H1 (cell line): ENCODE data around the gene UBE2J1. TPM values are rescaled to one million over a fixed set of nuclear protein-coding genes. Genes with fewer than 3 reads are reported as not detected.

Experiments
- CTCF ChIA-PET: fragments of 300-600 bp; sonication (Branson Sonifier 250); formaldehyde crosslinking; loops from one replicate; lab custom pipeline; 2021; ENCODE audit not compliant: partially characterized antibody; lab: Charles Lee
- POLR2A ChIA-PET: fragments of 300-600 bp; sonication (Branson Sonifier 250); formaldehyde crosslinking; loops from one replicate; lab custom pipeline; 2021; ENCODE audit warnings: inconsistent platforms; ENCODE audit not compliant: partially characterized antibody; lab: Charles Lee
- DNase-seq, 2 experiments: peaks; one replicate each; pipeline versions ENCODE4 v3.0.0 to v3.0.0-alpha.2; 2010 to 2022; ENCODE audit warnings: low spot score in 2 of 2, low read depth in 1 of 2, mixed read lengths in 1 of 2
- FAIRE-seq: peaks from 2 replicates; lab custom pipeline; 2011; peaks lifted over from hg19 to GRCh38; lab: Jason Lieb, UNC
- H2AFZ ChIP-seq: 2 replicates; pipeline ENCODE4 v1.8.1; 2012; ENCODE audit warnings: low read length, inconsistent platforms
- H2AK5ac ChIP-seq: 2 replicates; pipeline ENCODE4 v1.6.1; 2013; ENCODE audit warnings: low read depth, low read length
- H2BK120ac ChIP-seq: replicated peaks from 2 replicates; pipeline ENCODE3; 2013; ENCODE audit warnings: low read depth, low read length, inconsistent platforms
- H2BK12ac ChIP-seq: 2 replicates; pipeline ENCODE4 v1.6.1; 2013; ENCODE audit warnings: low read depth, low read length
- H2BK15ac ChIP-seq: 2 replicates; pipeline ENCODE4 v1.6.1; 2013; ENCODE audit warnings: low read length
- H2BK20ac ChIP-seq: 2 replicates; pipeline ENCODE4 v1.6.1; 2013; ENCODE audit warnings: low read length
- H2BK5ac ChIP-seq: 2 replicates; pipeline ENCODE4 v1.6.1; 2013; ENCODE audit warnings: low read depth, low read length
- H3K14ac ChIP-seq: 2 replicates; pipeline ENCODE4 v1.6.1; 2013; ENCODE audit warnings: inconsistent platforms; ENCODE audit not compliant: insufficient read length
- H3K18ac ChIP-seq: 2 replicates; pipeline ENCODE4 v1.6.1; 2013; ENCODE audit warnings: low read length; ENCODE audit errors: extremely low read depth
- H3K23ac ChIP-seq: 2 replicates; pipeline ENCODE4 v1.6.1; 2013; ENCODE audit warnings: inconsistent platforms; ENCODE audit not compliant: insufficient read length
- H3K23me2 ChIP-seq: 2 replicates; pipeline ENCODE4 v1.6.1; 2013; ENCODE audit warnings: low read depth, low read length
- H3K27ac ChIP-seq: 2 replicates; pipeline ENCODE4 v1.6.1; 2011; ENCODE audit warnings: low read depth, low read length, inconsistent platforms
- H3K27me3 ChIP-seq, 4 experiments: replicated peaks in 1 of 4; 1 replicate in 1 of 4; 2 replicates in 3 of 4; pipeline versions ENCODE4 v1.6.1 to v1.8.1; 2011 to 2013; ENCODE audit warnings: low read length in 3 of 4, mild to moderate bottlenecking in 3 of 4, inconsistent platforms in 2 of 4, mixed read lengths in 2 of 4, moderate library complexity in 1 of 4; ENCODE audit not compliant: control insufficient read depth in 3 of 4, insufficient read depth in 3 of 4; ENCODE audit errors: extremely low read depth in 1 of 4
- H3K36me3 ChIP-seq, 4 experiments: 2 replicates each; pipeline versions ENCODE4 v1.6.1 to v1.8.1; 2011 to 2013; ENCODE audit warnings: mild to moderate bottlenecking in 4 of 4, low read length in 3 of 4, moderate library complexity in 2 of 4, control low read depth in 1 of 4, inconsistent platforms in 1 of 4; ENCODE audit not compliant: insufficient read depth in 4 of 4, control insufficient read depth in 2 of 4
- H3K4ac ChIP-seq: replicated peaks from 2 replicates; pipeline ENCODE3; 2013; ENCODE audit warnings: low read length, low read depth, mixed read lengths, inconsistent platforms; ENCODE audit not compliant: insufficient read length
- H3K4me1 ChIP-seq, 4 experiments: replicated peaks in 1 of 4; 1 replicate in 1 of 4; 2 replicates in 3 of 4; pipeline versions ENCODE4 v1.6.1 to v1.8.1; 2011 to 2013; ENCODE audit warnings: low read length in 3 of 4, inconsistent platforms in 2 of 4, mixed read lengths in 1 of 4; ENCODE audit not compliant: insufficient read depth in 4 of 4, control insufficient read depth in 3 of 4
- H3K4me2 ChIP-seq, 2 experiments: 2 replicates each; pipeline versions ENCODE4 v1.6.1 to v1.8.1; 2011 to 2013; ENCODE audit warnings: low read depth in 2 of 2, low read length in 2 of 2, control low read depth in 1 of 2, inconsistent platforms in 1 of 2, mild to moderate bottlenecking in 1 of 2; ENCODE audit not compliant: insufficient read depth in 1 of 2
- H3K4me3 ChIP-seq, 4 experiments: fragments of 200-600, 300-600 bp in 1 of 4; sonication (generic), shearing (Covaris generic), sonication (Bioruptor Twin) in 1 of 4; 2 replicates each; pipeline versions ENCODE4 v1.5.1 to v1.8.1; 2011 to 2016; ENCODE audit warnings: low read length in 4 of 4, low read depth in 3 of 4, control low read depth in 2 of 4, inconsistent platforms in 2 of 4, mild to moderate bottlenecking in 2 of 4, mixed read lengths in 1 of 4, moderate library complexity in 1 of 4; ENCODE audit not compliant: insufficient read depth in 2 of 4; ENCODE audit errors: extremely low read depth in 1 of 4
- H3K56ac ChIP-seq: replicated peaks from 2 replicates; pipeline ENCODE3; 2013; ENCODE audit warnings: low read depth, mild to moderate bottlenecking, mixed read lengths, low read length, inconsistent platforms; ENCODE audit not compliant: insufficient read length
- H3K79me1 ChIP-seq: 2 replicates; pipeline ENCODE4 v1.6.1; 2013; ENCODE audit warnings: low read depth, low read length, control low read depth
- H3K79me2 ChIP-seq, 2 experiments: 2 replicates each; pipeline versions ENCODE4 v1.6.1 to v1.8.1; 2012 to 2013; ENCODE audit warnings: low read length in 2 of 2, mild to moderate bottlenecking in 2 of 2, inconsistent platforms in 1 of 2; ENCODE audit not compliant: insufficient read depth in 2 of 2, control insufficient read depth in 1 of 2
- H3K9ac ChIP-seq, 4 experiments: replicated peaks in 1 of 4; 1 replicate in 1 of 4; 2 replicates in 3 of 4; pipeline versions ENCODE4 v1.6.1 to v1.8.1; 2011 to 2013; ENCODE audit warnings: low read depth in 3 of 4, low read length in 3 of 4, control low read depth in 2 of 4, mild to moderate bottlenecking in 2 of 4, moderate library complexity in 2 of 4, inconsistent platforms in 1 of 4; ENCODE audit errors: extremely low read depth in 1 of 4
- H3K9me3 ChIP-seq, 2 experiments: 2 replicates each; pipeline versions ENCODE4 v1.6.1 to v1.8.1; 2012 to 2013; ENCODE audit warnings: mild to moderate bottlenecking in 2 of 2, moderate library complexity in 2 of 2, control low read depth in 1 of 2, inconsistent platforms in 1 of 2, low read depth in 1 of 2, low read length in 1 of 2, mixed read lengths in 1 of 2; ENCODE audit not compliant: insufficient read depth in 2 of 2
- H4K20me1 ChIP-seq, 2 experiments: replicated peaks in 1 of 2; 2 replicates each; pipeline versions ENCODE3 to v1.8.1; 2011 to 2013; ENCODE audit warnings: inconsistent platforms in 2 of 2, low read length in 2 of 2, mild to moderate bottlenecking in 1 of 2; ENCODE audit not compliant: insufficient read depth in 2 of 2, control insufficient read depth in 1 of 2
- H4K5ac ChIP-seq: 2 replicates; pipeline ENCODE4 v1.6.1; 2013; ENCODE audit warnings: low read length, low read depth, mixed read lengths, inconsistent platforms; ENCODE audit not compliant: insufficient read length
- H4K8ac ChIP-seq: 2 replicates; pipeline ENCODE4 v1.8.0; 2013; ENCODE audit warnings: mild to moderate bottlenecking, moderate library complexity, low read length, inconsistent platforms; ENCODE audit not compliant: insufficient read depth; ENCODE audit errors: extremely low read depth
- H4K91ac ChIP-seq: replicated peaks from 2 replicates; pipeline ENCODE3; 2013; ENCODE audit warnings: low read length, mixed read lengths, inconsistent platforms; ENCODE audit not compliant: insufficient read length
- FOSL1 ChIP-seq: IDR thresholded peaks from 2 replicates; pipeline ENCODE4 v1.6.1; 2011; ENCODE audit warnings: mild to moderate bottlenecking, low read depth, low read length, moderate library complexity; ENCODE audit not compliant: insufficient read depth
- JUND ChIP-seq: IDR thresholded peaks from 2 replicates; pipeline ENCODE4 v1.6.1; 2011; ENCODE audit warnings: mild to moderate bottlenecking, improper control_type of control experiment, low read length
- SUZ12 ChIP-seq: fragments of 200-600 bp; sonication (generic); IDR thresholded peaks from 2 replicates; pipeline ENCODE4 v1.6.1; 2012; ENCODE audit warnings: mild to moderate bottlenecking, inconsistent platforms, low read length, moderate library complexity, mixed read lengths
- WGBS, 2 experiments: shearing (Covaris generic) in 1 of 2; methylation state at CpG; one replicate each; pipeline versions ENCODE4 v1.1.6 to v1.1.7; 2013 to 2015; ENCODE audit warnings: low lambda C conversion rate in 2 of 2, mixed read lengths in 2 of 2, inconsistent platforms in 1 of 2, low coverage in 1 of 2, missing lambda C conversion rate in 1 of 2; ENCODE audit not compliant: insufficient replicate concordance in 2 of 2, insufficient coverage in 1 of 2, insufficient read length in 1 of 2; ENCODE audit errors: extremely low coverage in 1 of 2, missing lambda C conversion rate in 1 of 2; 5-methylcytosine and 5-hydroxymethylcytosine counted together
- polyA plus RNA-seq, 7 experiments: library from polyadenylated mRNA; depleted of rRNA in 3 of 7; stranded (reverse) in 5 of 7; unstranded in 2 of 7; fragments of >200 nt in 5 of 7; fragments of 200-250 nt in 2 of 7; gene quantifications; 1 replicate in 5 of 7; 2 replicates in 1 of 7; 4 replicates in 1 of 7; pipeline versions ENCODE4 v1.2.1 to v1.2.3, GENCODE V29; 2011 to 2013; ENCODE audit warnings: missing spikeins in 2 of 7, mixed read lengths in 2 of 7
- total RNA-seq: library from RNA; stranded (reverse); fragmentation: NEBNext Ultra II Directional; extraction: Animal tissue kit (Norgen Biotek cat#: 25700); gene quantifications from 2 replicates; pipeline ENCODE4 v1.2.1, GENCODE V29; 2021

Gene UBE2J1
- total and polyA plus RNA-seq, 2 of the 8 experiments (the other 6 are each of a cell fraction or from before 2014, with no cell fraction given) = 8.5 to 15.2 TPM

DNA sequence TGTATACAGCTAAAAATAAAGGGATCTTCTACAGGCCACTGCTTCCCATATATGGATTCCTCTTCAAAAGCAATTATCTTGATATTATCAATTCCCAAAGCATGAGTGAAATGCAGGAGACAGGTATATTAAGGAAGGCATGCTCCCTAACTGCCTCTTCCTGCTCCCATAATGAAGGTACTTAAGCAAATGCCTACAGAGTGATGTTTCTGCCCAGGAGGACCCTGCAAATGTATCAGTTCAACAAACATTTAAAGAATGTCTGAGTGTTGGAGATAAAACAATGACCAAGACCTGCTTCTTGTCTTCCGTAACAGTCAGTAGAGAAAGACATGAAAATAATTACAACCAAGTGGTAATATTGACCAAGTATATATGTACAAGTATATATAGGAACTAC lies 4.2 kb downstream of the UBE2J1 start:
- no peak overlapping the region for H3K23ac ChIP-seq
- H3K4me2 ChIP-seq = no peak overlapping the region
- 87% methylated on average over 1 of the region's 1 CpG; no CpG with 5 or more reads in 1 of the 2 experiments for WGBS, 2 experiments
- ChIA-PET POLR2A (interaction anchor here (0.6 to 1.3 kb wide), 3 partner anchors 11 to 29 kb away, joined by 3 to 5 read pairs (median 3); no protein-coding TSS in a partner anchor), CTCF (interaction anchor here (0.7 to 15.3 kb wide), 7 partner anchors 8 to 193 kb away, joined by 3 to 130 read pairs (median 4); no protein-coding TSS in a partner anchor)
- no peak overlapping the region for H3K9ac ChIP-seq
- H3K79me1 ChIP-seq = no peaks in the 10 kb centered on the region
- H3K9me3 ChIP-seq = no peaks in the 10 kb centered on the region
- H2AFZ ChIP-seq = no peak overlapping the region
- H3K14ac ChIP-seq = no peak overlapping the region
- H4K20me1 ChIP-seq = peaks cover 0 to 2% of the 10 kb centered on the region in 2 experiments
- no peak overlapping the region for H4K91ac ChIP-seq
- no peak overlapping the region for H2BK5ac ChIP-seq
- no peak overlapping the region for H2BK120ac ChIP-seq
- no peaks in the 10 kb centered on the region for H3K36me3 ChIP-seq
- no peaks in the 10 kb centered on the region for H3K4me1 ChIP-seq
- H3K56ac ChIP-seq = no peak overlapping the region
- H3K4ac ChIP-seq = no peak overlapping the region
- FAIRE-seq (no peak), DNase-seq (no peak)
- H2BK15ac ChIP-seq = no peak overlapping the region
- H4K8ac ChIP-seq = no peak overlapping the region
- H3K79me2 ChIP-seq = peaks cover 0 to 5% of the 10 kb centered on the region in 2 experiments; a peak in 1 of 4 replicates
- no peaks in the 10 kb centered on the region; a peak in 1 of 7 replicates for H3K27me3 ChIP-seq
- H2AK5ac ChIP-seq = no peak overlapping the region
- H2BK20ac ChIP-seq = no peak overlapping the region
- H3K23me2 ChIP-seq = peaks cover 3% of the 10 kb centered on the region; the same call in 1 of the 2 replicates
- no peak overlapping the region for H4K5ac ChIP-seq
- H3K18ac ChIP-seq = no peak overlapping the region
- H3K4me3 ChIP-seq = no peak overlapping the region
- no peak overlapping the region for H3K27ac ChIP-seq
- H2BK12ac ChIP-seq = no peak overlapping the region
- TF ChIP-seq SUZ12 (no peak), FOSL1 (no peak), JUND (no peak)
